Type B pancreatic cell (in vitro differentiated cells): ENCODE results near the gene TMEM117. TPM values are rescaled to one million over a fixed set of nuclear protein-coding genes. Genes with fewer than 3 reads are reported as not detected.

ENCODE experiments used
- DNase-seq: peaks from one replicate; pipeline ENCODE4 v3.0.0; 2021; ENCODE audit warnings: mixed read lengths; ENCODE audit not compliant: unreplicated experiment; ENCODE audit errors: extremely low spot score
- H3K27ac Mint-ChIP-seq: 2 replicates; pipeline ENCODE4 v1.8.0; 2021; ENCODE audit warnings: mild to moderate bottlenecking, mixed read lengths
- H3K27me3 Mint-ChIP-seq: 2 replicates; pipeline ENCODE4 v1.8.0; 2021; ENCODE audit warnings: mixed read lengths
- H3K36me3 Mint-ChIP-seq: 2 replicates; pipeline ENCODE4 v1.8.0; 2021; ENCODE audit warnings: mixed read lengths
- H3K4me1 Mint-ChIP-seq: one replicate; pipeline ENCODE4 v1.8.0; 2021; ENCODE audit warnings: mixed read lengths; ENCODE audit not compliant: unreplicated experiment
- H3K4me3 Mint-ChIP-seq: 2 replicates; pipeline ENCODE4 v1.8.0; 2021; ENCODE audit warnings: mild to moderate bottlenecking, mixed read lengths
- H3K9me3 Mint-ChIP-seq: 2 replicates; pipeline ENCODE4 v1.8.0; 2021; ENCODE audit warnings: mixed read lengths
- CTCF ChIP-seq: fragments of 200-600 bp; sonication (generic); conservative IDR thresholded peaks from 2 replicates; pipeline ENCODE4 v1.5.0; 2021; ENCODE audit warnings: antibody characterized with exemption, mild to moderate bottlenecking
- total RNA-seq: library from RNA; stranded (reverse); gene quantifications from 2 replicates; pipeline ENCODE4 v1.2.1, GENCODE V29; 2021; ENCODE audit warnings: low replicate concordance

Gene TMEM117
- total RNA-seq, 1 donor from 2014 or later: 14.3 TPM

GRCh38 chr12:44143175-44143574 is 307.3 kb downstream of the TMEM117 start:
- DNase-seq: no peak
- no peak overlapping the region for H3K4me3 Mint-ChIP-seq
- peaks cover 4% of the 10 kb centered on the region for H3K9me3 Mint-ChIP-seq
- H3K36me3 Mint-ChIP-seq: no peaks in the 10 kb centered on the region
- no peak overlapping the region for H3K27ac Mint-ChIP-seq
- no peaks in the 10 kb centered on the region for H3K27me3 Mint-ChIP-seq
- no peak for TF ChIP-seq CTCF
- no peaks in the 10 kb centered on the region for H3K4me1 Mint-ChIP-seq

GRCh38 chr12:44148936-44149335 is 313.1 kb downstream of the TMEM117 start:
- no peak for DNase-seq
- Mint-ChIP-seq H3K27ac (no peak overlapping the region), H3K36me3 (no peaks in the 10 kb centered on the region), H3K4me1 (peaks cover 3% of the 10 kb centered on the region), H3K9me3 (no peaks in the 10 kb centered on the region), H3K27me3 (no peaks in the 10 kb centered on the region), H3K4me3 (no peak overlapping the region)
- no peak for TF ChIP-seq CTCF

GRCh38 chr12:44154128-44154527 is 318.2 kb downstream of the TMEM117 start:
- H3K27me3 Mint-ChIP-seq: no peaks in the 10 kb centered on the region
- no peaks in the 10 kb centered on the region for H3K36me3 Mint-ChIP-seq
- no peak overlapping the region for H3K27ac Mint-ChIP-seq
- TF ChIP-seq CTCF: no peak
- H3K9me3 Mint-ChIP-seq: no peaks in the 10 kb centered on the region
- H3K4me3 Mint-ChIP-seq: no peak overlapping the region
- no peak for DNase-seq
- peaks cover 11% of the 10 kb centered on the region for H3K4me1 Mint-ChIP-seq

GRCh38 chr12:44155358-44155757 is 319.5 kb downstream of the TMEM117 start:
- Mint-ChIP-seq H3K27me3 (no peaks in the 10 kb centered on the region), H3K9me3 (no peaks in the 10 kb centered on the region), H3K36me3 (no peaks in the 10 kb centered on the region), H3K27ac (no peak overlapping the region), H3K4me3 (no peak overlapping the region), H3K4me1 (peaks cover 11% of the 10 kb centered on the region)
- TF ChIP-seq CTCF: no peak
- no peak for DNase-seq

- peaks cover 11% of the 10 kb centered on the region for H3K4me1 Mint-ChIP-seq
- H3K27ac Mint-ChIP-seq: no peak overlapping the region
- no peak overlapping the region for H3K4me3 Mint-ChIP-seq
- H3K9me3 Mint-ChIP-seq: no peaks in the 10 kb centered on the region
- DNase-seq: no peak
- H3K27me3 Mint-ChIP-seq: no peaks in the 10 kb centered on the region
- no peaks in the 10 kb centered on the region for H3K36me3 Mint-ChIP-seq
- TF ChIP-seq CTCF: no peak
Observed at GRCh38 chr12:44157359-44157758, 321.5 kb downstream of the TMEM117 start.

- Mint-ChIP-seq H3K27me3 (no peaks in the 10 kb centered on the region), H3K27ac (no peak overlapping the region), H3K9me3 (no peaks in the 10 kb centered on the region), H3K36me3 (no peaks in the 10 kb centered on the region), H3K4me1 (peaks cover 10% of the 10 kb centered on the region), H3K4me3 (no peak overlapping the region)
- DNase-seq: no peak
- no peak for TF ChIP-seq CTCF
Observed at GRCh38 chr12:44158746-44159145, 322.9 kb downstream of the TMEM117 start.
